Transverse colon (tissue), 4 donors: Measurements from ENCODE around the gene FLAD1.

ENCODE experiments used
- CTCF ChIP-seq, 5 experiments: fragments of 200-600 bp in 3 of 5; fragments of 450-650 bp in 2 of 5; sonication (generic) in 3 of 5; IDR thresholded peaks; 1 replicate in 2 of 5; 2 replicates in 3 of 5; pipeline ENCODE4 v1.5.1; 2016 to 2017; ENCODE audit warnings: antibody characterized with exemption in 5 of 5, inconsistent platforms in 3 of 5, mild to moderate bottlenecking in 2 of 5, moderate library complexity in 1 of 5
- POLR2A ChIP-seq: fragments of 450-650 bp; IDR thresholded peaks from one replicate; pipeline ENCODE4 v1.6.1; 2016; ENCODE audit warnings: antibody characterized with exemption, mild to moderate bottlenecking, moderate library complexity
- POLR2AphosphoS5 ChIP-seq, 3 donors: sonication (generic); formaldehyde crosslinking; IDR thresholded peaks; one replicate each; pipeline ENCODE4 v1.6.1; 2016; ENCODE audit warnings: antibody characterized with exemption in 3 of 3

DNA sequence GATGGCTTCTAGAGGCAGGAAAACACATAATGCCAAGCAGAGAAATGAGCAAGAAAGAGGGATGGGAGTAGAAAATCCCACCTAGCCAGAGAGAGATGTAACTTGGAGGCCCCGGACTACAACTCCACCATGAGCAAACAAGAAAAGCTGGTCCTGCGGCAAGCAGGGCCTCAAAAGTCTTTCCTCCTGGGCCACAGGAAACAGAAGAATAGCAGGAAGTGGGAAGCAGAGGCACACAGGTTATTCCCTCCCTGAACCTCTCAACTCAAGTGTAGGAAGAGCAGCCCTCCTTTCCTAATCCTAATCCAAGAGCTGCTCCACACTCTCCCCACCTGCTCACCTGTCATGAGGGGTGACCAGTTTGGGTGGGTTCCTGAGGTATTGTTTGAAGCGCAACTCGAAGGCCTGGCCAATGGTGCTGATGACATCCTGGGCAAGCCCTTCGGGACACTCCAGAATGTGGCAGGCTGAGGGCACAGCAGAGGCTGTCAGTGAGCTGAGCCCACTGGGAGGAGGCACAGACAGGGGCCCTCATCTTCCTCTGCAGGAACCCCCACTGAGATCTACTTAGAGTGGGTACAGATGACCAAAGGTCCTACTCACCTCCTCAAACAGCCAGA, 15.7 kb upstream of the FLAD1 start:
- TF ChIP-seq CTCF (IDR thresholded peaks at IDR 0.05) (no peak), POLR2A (no peak), POLR2AphosphoS5 (IDR thresholded peaks at IDR 0.05) (no peak)
